HS-5 (cell line): ENCODE data around the gene SMC2.

Experiments
- DNase-seq: peaks from one replicate; pipeline ENCODE4 v3.0.0-alpha.2; 2012; ENCODE audit warnings: low read depth

The SMC2 gene

DNA sequence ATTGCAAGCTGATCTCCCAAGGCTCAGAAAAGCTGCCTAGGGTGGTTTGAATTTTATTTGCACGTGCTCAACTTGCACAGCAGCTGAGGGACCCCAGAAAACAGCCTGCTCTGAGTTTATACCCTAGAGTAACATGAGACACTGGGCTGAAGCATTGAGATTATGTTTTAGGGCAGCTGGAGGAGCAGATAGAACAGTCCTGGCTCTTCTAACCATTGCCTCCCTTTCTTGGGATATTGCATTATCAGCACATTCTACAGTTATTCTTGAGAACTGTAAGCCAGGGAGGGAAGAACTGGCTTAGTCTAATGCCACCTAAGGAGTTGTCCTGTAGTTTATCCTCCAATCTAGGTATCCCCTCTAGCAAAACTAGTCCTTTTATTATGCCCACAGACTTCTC lies 10.3 kb downstream of the SMC2 start:
- no peak for DNase-seq

DNA sequence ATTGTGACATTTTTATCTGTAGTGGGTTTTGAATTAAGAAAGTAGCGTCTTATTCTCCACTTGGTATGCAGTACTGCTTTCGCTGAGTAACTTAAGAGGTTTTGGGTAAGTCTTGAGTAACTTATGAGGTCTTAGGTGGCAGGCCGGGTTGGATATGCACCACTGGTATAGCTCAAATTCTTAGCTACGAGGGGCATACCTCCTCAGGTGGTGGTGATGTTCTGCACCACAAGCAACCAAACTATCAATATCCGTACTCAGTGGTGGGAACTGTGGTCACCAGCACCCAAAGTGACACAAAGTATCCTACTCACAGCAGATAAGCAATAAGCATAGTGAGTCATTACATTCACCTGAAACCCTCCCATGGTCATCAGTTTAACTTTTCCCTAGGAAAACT lies 13.7 kb downstream of the SMC2 start:
- no peak for DNase-seq

DNA sequence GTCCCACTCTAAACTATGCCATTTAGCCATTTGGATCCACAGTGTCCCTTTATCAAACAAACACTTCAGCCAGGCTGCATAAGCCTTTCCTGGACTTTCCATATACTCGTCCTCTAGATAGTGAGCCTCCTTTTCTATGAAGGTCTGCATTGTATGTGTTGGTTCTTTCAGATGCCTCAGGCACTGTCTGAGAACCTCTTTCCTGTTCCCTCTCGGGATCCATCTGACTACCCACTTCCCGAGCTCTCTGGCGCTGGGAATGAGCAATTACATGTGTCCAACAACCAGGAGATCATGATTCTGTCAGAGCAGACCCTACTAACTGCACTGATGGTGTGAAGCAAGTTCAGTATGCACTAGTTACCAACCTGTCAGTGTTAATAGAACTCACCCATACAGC lies 14.2 kb downstream of the SMC2 start:
- DNase-seq, result no peak

DNA sequence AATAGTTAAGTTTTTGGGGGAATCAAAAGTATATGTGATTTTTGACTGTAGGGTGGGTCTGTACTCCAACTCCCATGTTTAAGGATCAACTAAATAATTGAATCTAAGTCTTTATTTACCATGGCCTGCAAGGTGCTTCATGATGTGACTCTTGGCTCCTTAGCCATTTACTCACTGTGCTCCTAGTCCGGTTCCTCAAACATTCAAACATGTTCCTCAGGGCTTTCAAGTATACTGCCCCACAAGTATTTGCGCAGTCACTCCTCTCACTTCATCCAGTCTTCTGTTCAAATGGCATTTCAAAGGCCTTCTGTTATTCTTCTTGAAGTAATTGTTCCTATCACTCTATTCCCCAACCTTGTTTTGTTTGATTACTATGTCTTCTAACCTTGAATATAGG lies 16.4 kb downstream of the SMC2 start:
- DNase-seq, result no peak

DNA sequence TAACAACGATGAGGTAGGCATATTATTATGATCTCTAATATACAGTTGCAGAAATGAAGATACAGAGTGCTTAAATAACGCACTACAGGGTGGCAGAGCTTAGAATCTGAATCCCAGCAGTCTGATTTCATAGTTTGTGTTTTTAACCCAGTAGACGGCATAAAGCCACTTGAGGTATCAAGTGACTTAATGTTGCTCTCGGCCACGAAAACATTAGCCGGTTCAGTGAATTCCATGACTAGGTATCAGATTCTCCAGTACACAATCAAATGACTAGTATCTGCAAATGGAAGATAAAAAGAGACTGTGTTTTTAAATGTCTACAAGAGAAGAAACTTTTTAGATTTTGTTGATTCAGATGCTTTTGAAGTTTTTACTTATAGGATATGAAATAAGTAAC lies 24.8 kb downstream of the SMC2 start:
- no peak for DNase-seq

DNA sequence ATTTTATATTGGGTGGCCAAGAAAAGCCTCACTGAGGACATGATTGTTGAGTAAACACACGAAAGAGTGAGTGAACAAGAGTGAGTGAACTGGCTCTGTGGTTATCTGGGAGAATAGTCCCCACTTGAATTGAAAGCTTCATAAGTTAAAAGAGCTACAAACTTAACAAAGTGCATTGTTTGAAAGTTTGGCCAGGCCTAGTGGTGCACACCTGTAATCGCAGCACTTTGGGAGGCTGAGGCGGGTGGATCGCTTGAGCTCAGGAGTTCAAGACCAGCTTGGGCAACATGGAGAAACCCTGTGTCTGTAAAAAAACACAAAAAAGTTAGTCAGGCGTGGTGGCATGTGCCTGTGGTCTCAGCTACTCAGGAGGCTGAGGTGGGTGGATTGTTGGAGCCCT lies 26.9 kb downstream of the SMC2 start:
- DNase-seq, result no peak

DNA sequence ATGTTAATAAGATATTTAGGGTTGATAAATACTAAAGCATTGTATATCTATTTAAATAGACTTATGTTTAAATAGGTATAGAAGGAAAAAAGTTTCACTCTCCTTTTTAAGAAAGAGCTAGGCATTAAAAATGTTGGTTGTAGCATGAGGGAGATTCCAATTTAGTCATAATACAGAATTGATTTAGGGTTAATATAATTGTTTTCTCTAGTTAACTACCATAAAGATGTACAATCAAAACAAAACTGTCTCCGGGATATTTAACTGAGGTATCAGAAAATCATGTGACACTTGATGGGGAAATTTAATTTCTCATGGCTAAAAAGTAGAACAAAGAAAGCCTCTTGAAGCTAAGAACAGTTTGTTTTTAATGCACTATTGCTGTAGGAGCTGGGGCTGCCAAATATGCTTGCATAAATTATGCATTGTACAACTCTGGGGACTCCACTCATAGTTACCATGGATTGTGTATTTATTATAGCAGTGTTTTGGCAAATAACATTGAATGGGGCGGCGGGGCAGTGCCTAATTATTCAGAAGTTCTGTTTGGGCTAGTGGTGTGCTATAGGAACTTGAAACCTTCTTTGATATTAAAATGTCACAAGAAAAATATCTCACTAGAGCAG lies 44.2 kb downstream of the SMC2 start:
- no peak for DNase-seq

DNA sequence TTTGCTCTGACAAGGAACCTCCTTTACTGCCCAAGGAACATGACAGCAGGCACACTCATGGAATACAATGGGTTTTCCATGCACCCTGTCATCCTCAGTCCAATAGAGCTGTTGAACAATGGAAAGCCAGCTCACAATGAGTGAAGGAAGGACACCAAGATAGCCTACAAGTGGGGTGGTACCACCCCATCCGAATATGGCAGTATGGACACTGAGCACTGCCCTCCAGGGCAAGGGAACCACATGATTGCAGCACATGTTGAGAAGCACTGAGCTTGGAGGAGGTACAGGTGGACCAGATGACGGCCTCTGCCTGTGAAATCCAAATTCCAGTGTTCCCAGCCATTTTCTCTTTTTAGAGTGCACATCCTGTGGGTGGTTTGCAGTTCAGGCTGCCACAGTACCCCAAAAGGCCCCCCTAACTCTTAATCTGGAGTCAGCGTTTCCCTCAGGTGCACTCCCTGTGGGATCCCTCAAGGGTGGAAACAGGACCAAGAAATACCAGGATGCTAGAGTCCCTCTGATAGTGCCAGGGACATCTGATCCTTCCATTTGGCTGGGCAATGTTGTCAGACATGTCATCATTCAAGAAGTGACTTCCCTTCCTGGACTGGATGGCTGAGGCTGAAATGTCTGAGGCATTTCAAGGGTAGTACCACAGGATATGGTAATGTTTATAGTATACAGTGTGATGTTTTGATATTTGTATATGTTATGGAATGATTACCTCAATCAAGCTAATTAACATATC lies 48.9 kb downstream of the SMC2 start:
- DNase-seq, result no peak

DNA sequence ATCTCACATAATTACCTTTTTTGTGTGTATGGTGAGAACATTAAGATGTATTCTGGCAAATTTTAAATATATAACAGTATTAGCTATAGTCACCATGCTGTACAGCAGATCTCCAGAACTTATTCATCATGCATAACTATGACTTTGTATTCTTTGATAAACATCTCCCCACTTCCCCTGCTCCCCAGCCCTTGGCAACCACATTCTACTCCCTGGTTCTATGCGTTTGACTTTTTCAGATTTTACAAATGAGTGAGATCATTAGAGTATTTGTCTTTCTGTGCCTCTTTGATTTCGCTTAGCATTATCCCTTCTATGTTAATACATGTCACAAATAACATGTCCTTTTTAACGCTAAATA lies 49.4 kb downstream of the SMC2 start:
- no peak for DNase-seq

DNA sequence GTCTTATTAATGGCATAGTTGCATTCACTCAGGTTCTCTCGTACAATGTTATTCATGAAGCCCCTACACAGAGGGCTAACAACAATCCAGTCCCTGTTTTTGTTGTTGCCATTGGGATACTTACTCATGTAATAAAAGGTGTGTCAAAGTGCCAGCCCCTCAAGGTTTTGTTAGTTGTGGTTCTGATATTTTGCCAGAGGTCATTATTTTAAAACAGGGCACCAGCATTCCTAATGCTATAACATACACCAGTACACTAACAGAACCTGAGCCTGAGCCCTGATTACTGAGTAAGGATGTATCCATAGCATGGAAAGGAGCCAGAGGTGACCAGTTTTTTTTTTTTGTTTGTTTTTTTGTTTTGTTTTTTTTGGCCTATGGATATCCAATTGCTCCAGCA lies 50.2 kb downstream of the SMC2 start:
- DNase-seq, result no peak

DNA sequence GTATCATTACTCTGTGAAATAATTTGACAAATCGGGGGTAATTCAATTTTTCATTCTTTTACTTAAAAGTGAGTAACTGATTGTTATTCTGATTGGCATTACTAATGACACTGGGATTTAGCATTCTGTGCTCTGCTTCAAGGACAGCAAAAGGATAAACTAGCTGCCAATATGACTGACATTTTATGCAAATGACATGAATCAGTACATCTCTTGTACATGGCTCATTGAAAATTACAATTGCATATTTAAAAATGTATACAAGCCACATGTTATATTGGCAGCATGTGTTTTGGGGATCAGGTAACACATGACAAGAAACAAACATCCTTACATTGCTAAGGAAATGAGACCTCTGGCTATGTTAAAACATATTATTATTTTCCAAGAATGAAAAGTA lies 79.0 kb downstream of the SMC2 start:
- no peak for DNase-seq

DNA sequence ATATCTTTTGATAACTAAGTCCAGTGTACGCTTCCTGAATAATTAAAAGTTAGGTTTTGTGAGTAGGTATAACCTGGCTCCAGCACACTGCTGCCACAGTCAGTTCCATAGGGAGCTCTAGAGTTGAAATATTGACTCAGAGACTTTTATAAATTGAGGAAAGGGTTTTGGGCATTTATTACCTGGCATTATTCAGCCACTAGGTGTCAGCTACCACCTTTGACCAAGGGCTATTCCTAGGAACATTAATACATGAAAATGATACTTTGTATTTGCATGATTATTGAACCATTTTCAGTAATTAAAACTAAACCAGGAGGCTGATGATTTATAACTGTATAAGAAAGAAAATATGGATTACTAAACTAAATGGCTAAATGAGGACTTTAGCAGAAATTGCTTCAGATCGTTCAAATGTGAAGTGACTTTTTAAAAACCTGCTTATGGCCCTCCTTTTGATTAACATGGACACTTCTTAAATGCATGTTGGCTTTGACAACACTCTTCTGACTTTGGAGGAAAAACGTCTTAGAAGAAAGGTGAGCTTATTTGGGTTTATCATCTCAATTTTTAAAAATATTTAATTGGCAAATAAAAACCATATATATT lies 83.0 kb downstream of the SMC2 start:
- DNase-seq, result peak; percentile 16

DNA sequence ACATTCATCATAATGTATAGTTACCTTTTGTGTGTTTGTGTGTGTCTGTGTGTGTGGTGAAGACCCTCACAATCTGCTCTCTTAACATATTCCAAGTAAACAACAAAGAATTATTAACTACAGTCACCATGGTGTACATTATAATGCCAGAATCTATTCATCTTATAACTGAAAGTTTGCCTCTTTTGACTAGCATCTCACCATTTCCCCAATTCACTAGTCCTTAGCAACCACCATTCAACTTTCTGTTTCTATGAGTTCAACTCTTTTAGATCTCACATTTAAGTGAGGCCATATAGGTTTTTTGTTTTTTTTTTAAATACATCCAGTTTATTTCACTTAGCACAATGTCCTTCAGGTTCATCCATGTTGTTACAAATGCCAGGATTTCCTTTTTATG lies 83.6 kb downstream of the SMC2 start:
- no peak for DNase-seq
